ENCODE results near the gene CLCN3. TPM values are rescaled to one million over a fixed set of nuclear protein-coding genes. Genes with fewer than 3 reads are reported as not detected.

Gene CLCN3
- total and polyA plus RNA-seq, 10 of the 15 experiments (the other 5 are each of a cell fraction or from before 2014, with no cell fraction given): 4.0 to 22.8 (median 11.8) TPM

DNA sequence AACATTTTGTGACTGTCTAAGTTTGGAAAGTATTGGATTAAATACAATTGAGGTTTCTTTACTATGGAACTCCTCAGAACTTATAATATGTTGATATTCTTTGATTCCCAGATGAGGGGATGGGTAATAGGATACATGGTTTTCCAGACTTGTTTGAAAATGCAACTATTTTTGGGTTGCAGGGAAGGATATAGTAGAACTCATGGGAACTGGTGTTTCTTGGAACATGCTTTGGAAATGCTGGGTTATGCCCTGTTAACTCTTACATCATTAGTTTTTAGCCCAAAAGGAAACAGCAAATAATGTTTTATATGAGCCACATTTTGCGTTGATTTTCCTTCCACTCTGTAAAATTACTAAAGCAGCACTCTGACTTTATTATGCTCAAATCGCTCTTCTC, 95.4 kb downstream of the CLCN3 start:
- ChIA-PET CTCF (no interaction called here), POLR2A (no interaction called here), RAD21 (ENCODE audit: unreplicated experiment) (no interaction called here), SMC1A (ENCODE audit: uncharacterized antibody, unreplicated experiment) (interaction anchor here (0.8 to 1.1 kb wide), 2 partner anchors 25 to 103 kb away, joined by 3 read pairs; partner anchors contain the start of gene NEK1)
- H3K27ac ChIP-seq (ENCODE audit: control insufficient read depth, insufficient read depth): no peak overlapping the region
- no peak overlapping the region for H3K4me3 ChIP-seq
- no TSS peak for BruUV-seq (replicated peaks)
- intact Hi-C loops (cut with micrococcal nuclease; ENCODE audit: unreplicated experiment): no loop called here
- H3K36me3 ChIP-seq (ENCODE audit: control insufficient read depth in 2 of 2, insufficient read depth in 2 of 2, low read length in 1 of 2): peaks cover 0 to 13% of the 10 kb centered on the region in 2 experiments; a peak in 2 of 4 replicates
- no peaks in the 10 kb centered on the region for H4K20me1 ChIP-seq (ENCODE audit: control insufficient read depth, insufficient read depth)
- in situ Hi-C loops (cut with MboI): no loop called here
- TF ChIP-seq POLR2AphosphoS2 (IDR thresholded peaks at IDR 0.05; ENCODE audit: low read depth, low read length) (no peak), IRF4 (IDR thresholded peaks at IDR 0.05; ENCODE audit: low read depth, low read length) (no peak), ZNF217 (IDR thresholded peaks at IDR 0.05) (no peak), PML (IDR thresholded peaks at IDR 0.05; ENCODE audit: low read length) (no peak), SIN3A (IDR thresholded peaks at IDR 0.05; ENCODE audit: low read depth, low read length) (no peak), TAF1 (IDR thresholded peaks at IDR 0.05; ENCODE audit: borderline replicate concordance, low read depth, low read length) (no peak), MEF2A (IDR thresholded peaks at IDR 0.05; ENCODE audit: insufficient read depth, low read depth, low read length) (no peak), CEBPB (IDR thresholded peaks at IDR 0.05; ENCODE audit: borderline replicate concordance in 1 of 2, low read depth in 2 of 2, low read length in 2 of 2) (no peak), CBFB (IDR thresholded peaks at IDR 0.05; ENCODE audit: low read depth) (no peak), SMC3 (IDR thresholded peaks at IDR 0.05; ENCODE audit: borderline replicate concordance, low read length) (no peak), SREBF2 (IDR thresholded peaks at IDR 0.05; ENCODE audit: low read length) (no peak), GATAD2B (conservative IDR thresholded peaks at IDR 0.05; ENCODE audit: low read depth) (no peak), SMAD1 (IDR thresholded peaks at IDR 0.05; ENCODE audit: low read depth, partially characterized antibody) (no peak), ZSCAN29 (IDR thresholded peaks at IDR 0.05) (no peak)
- TF ChIP-seq, protein P1, sequence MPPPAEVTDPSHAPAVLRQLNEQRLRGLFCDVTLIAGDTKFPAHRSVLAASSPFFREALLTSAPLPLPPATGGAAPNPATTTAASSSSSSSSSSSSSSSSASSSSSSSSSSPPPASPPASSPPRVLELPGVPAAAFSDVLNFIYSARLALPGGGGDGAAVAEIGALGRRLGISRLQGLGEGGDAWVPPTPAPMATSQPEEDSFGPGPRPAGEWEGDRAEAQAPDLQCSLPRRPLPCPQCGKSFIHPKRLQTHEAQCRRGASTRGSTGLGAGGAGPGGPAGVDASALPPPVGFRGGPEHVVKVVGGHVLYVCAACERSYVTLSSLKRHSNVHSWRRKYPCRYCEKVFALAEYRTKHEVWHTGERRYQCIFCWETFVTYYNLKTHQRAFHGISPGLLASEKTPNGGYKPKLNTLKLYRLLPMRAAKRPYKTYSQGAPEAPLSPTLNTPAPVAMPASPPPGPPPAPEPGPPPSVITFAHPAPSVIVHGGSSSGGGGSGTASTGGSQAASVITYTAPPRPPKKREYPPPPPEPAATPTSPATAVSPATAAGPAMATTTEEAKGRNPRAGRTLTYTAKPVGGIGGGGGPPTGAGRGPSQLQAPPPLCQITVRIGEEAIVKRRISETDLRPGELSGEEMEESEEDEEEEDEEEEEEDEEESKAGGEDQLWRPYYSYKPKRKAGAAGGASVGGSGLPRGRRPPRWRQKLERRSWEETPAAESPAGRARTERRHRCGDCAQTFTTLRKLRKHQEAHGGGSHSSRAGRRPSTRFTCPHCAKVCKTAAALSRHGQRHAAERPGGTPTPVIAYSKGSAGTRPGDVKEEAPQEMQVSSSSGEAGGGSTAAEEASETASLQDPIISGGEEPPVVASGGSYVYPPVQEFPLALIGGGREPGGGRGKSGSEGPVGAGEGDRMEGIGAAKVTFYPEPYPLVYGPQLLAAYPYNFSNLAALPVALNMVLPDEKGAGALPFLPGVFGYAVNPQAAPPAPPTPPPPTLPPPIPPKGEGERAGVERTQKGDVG (CRISPR knock-in tag; IDR thresholded peaks at IDR 0.05): no peak
- FAIRE-seq (no peak), DNase-seq (ENCODE audit: low read depth, low spot score) (no peak), ATAC-seq (no peak)
- H3K9me3 ChIP-seq (replicated peaks; ENCODE audit: control insufficient read depth, insufficient read depth, low read length): no peaks in the 10 kb centered on the region
- no peaks in the 10 kb centered on the region for H3K4me1 ChIP-seq (ENCODE audit: control insufficient read depth, insufficient read depth, low read length)
- H3K79me2 ChIP-seq (ENCODE audit: control insufficient read depth, insufficient read depth, low read length): no peaks in the 10 kb centered on the region
- H3K4me2 ChIP-seq (ENCODE audit: control insufficient read depth, insufficient read depth): no peak overlapping the region
- no peak overlapping the region for H2AFZ ChIP-seq (ENCODE audit: control insufficient read depth, low read depth, low read length)
- WGBS (ENCODE audit: insufficient coverage, insufficient replicate concordance, low lambda C conversion rate, missing lambda C conversion rate): 100% methylated on average over 2 of the region's 2 CpGs
- no peaks in the 10 kb centered on the region for H3K27me3 ChIP-seq (replicated peaks in 1 of 2; ENCODE audit: control insufficient read depth in 2 of 2, insufficient read depth in 2 of 2, low read length in 1 of 2)
- no peak overlapping the region for H3K9ac ChIP-seq (ENCODE audit: control insufficient read depth, insufficient read depth, low read length)
